Measurements from ENCODE around the gene PTHLH. TPM values are rescaled to one million over a fixed set of nuclear protein-coding genes. Genes with fewer than 3 reads are reported as not detected.

The PTHLH gene
- total RNA-seq, 1 donor = not detected

DNA sequence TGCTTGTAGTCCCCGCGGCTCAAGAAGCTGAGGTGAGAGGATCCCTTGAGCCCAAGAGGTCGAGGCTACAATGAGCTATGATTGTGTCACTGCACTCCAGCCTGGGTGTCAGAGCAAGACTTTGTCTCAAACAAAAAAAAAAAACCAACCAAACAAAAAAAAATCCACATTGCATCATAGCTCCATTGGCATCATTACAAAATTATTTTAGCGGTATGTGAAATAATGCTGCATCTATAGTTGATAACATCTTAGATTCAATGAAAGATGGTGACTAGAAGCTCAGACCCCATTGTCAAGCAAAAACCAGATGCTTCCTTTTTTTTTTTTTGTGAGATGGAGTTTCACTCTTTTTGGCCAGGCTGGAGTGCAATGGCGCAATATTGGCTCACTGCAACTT lies 14.8 kb upstream of the PTHLH start:
- no peaks in the 10 kb centered on the region for H3K4me1 ChIP-seq (ENCODE audit: insufficient read depth, low read length)
- no peak overlapping the region for H3K4me3 ChIP-seq (ENCODE audit: low read length)
- peaks cover 7% of the 10 kb centered on the region for H3K9me3 ChIP-seq (ENCODE audit: low read depth, low read length)
- peaks cover 2% of the 10 kb centered on the region for H3K27me3 ChIP-seq (ENCODE audit: insufficient read depth, low read length)

- Histone ChIP-seq H3K9me3 (ENCODE audit: low read depth, low read length) (no peaks in the 10 kb centered on the region), H3K4me3 (ENCODE audit: low read length) (no peak overlapping the region), H3K27me3 (ENCODE audit: insufficient read depth, low read length) (peaks cover 19% of the 10 kb centered on the region), H3K4me1 (ENCODE audit: insufficient read depth, low read length) (no peaks in the 10 kb centered on the region)
Measured at GRCh38 chr12:27984275-27984674, 11.7 kb upstream of the PTHLH start.

GRCh38 chr12:27982951-27983350 lies 10.4 kb upstream of the PTHLH start:
- Histone ChIP-seq H3K27me3 (ENCODE audit: insufficient read depth, low read length) (peaks cover 31% of the 10 kb centered on the region), H3K9me3 (ENCODE audit: low read depth, low read length) (no peaks in the 10 kb centered on the region), H3K4me1 (ENCODE audit: insufficient read depth, low read length) (no peaks in the 10 kb centered on the region), H3K4me3 (ENCODE audit: low read length) (no peak overlapping the region)

DNA sequence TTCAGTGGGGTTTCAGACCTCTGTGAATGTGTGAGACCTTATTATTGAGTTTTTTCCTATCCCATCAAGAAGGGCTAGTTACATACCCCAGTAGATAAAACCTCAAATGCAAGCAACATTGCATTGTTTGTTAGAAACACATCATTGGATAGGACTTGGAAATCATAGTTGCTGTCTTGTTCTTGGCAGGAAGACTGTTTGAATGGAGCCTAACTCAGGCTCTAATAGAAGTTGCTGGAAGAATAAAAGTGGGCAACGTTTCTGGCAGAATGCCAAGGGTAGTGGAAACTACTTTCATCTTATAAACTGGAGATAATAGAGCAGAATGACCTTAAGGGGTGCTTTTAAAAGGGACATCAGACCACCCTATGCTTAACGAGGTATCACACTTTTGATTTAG lies 9.9 kb upstream of the PTHLH start:
- H3K27me3 ChIP-seq (ENCODE audit: insufficient read depth, low read length) = peaks cover 36% of the 10 kb centered on the region
- no peaks in the 10 kb centered on the region for H3K4me1 ChIP-seq (ENCODE audit: insufficient read depth, low read length)
- no peak overlapping the region for H3K4me3 ChIP-seq (ENCODE audit: low read length)
- H3K9me3 ChIP-seq (ENCODE audit: low read depth, low read length) = no peaks in the 10 kb centered on the region

- peaks cover 40% of the 10 kb centered on the region for H3K27me3 ChIP-seq (ENCODE audit: insufficient read depth, low read length)
- H3K9me3 ChIP-seq (ENCODE audit: low read depth, low read length) = no peaks in the 10 kb centered on the region
- no peaks in the 10 kb centered on the region for H3K4me1 ChIP-seq (ENCODE audit: insufficient read depth, low read length)
- H3K4me3 ChIP-seq (ENCODE audit: low read length) = no peak overlapping the region
Measured at GRCh38 chr12:27981874-27982273, 9.3 kb upstream of the PTHLH start.

GRCh38 chr12:27979145-27979544 lies 6.6 kb upstream of the PTHLH start:
- H3K27me3 ChIP-seq (ENCODE audit: insufficient read depth, low read length) = peaks cover 67% of the 10 kb centered on the region
- no peaks in the 10 kb centered on the region for H3K9me3 ChIP-seq (ENCODE audit: low read depth, low read length)
- H3K4me3 ChIP-seq (ENCODE audit: low read length) = no peak overlapping the region
- no peaks in the 10 kb centered on the region for H3K4me1 ChIP-seq (ENCODE audit: insufficient read depth, low read length)

- no peaks in the 10 kb centered on the region for H3K4me1 ChIP-seq (ENCODE audit: insufficient read depth, low read length)
- no peak overlapping the region for H3K4me3 ChIP-seq (ENCODE audit: low read length)
- peaks cover 97% of the 10 kb centered on the region for H3K27me3 ChIP-seq (ENCODE audit: insufficient read depth, low read length)
- no peaks in the 10 kb centered on the region for H3K9me3 ChIP-seq (ENCODE audit: low read depth, low read length)
Measured at GRCh38 chr12:27975222-27976136, 2.9 kb upstream of the PTHLH start.

DNA sequence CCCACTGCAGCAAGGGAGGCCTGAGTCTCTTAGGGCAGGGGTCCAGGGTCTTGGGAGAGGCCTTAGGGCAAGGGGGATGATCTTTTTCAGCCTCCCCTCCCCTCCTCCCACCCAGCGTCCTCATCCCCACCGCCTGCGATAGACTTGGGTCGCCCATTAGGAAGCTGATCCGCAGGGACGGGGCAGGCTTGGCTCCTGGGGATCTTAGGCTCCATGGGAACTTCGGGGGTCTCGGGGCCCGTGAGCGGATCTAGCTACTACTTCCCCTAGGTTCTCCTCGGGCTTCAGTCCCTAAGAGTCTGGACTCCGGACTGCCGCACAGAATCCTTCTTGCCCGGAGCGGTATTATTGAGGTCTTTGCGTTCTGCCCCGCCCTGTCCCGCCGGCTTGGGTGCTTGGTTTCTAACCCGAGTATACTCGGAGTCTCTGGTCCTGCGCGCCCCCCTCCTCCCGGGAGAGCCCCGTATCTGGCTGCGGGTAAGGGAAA lies 2.2 kb upstream of the PTHLH start:
- Histone ChIP-seq H3K4me3 (ENCODE audit: low read length) (no peak overlapping the region), H3K27me3 (ENCODE audit: insufficient read depth, low read length) (peaks cover 92% of the 10 kb centered on the region), H3K9me3 (ENCODE audit: low read depth, low read length) (no peaks in the 10 kb centered on the region), H3K4me1 (ENCODE audit: insufficient read depth, low read length) (peaks cover 3% of the 10 kb centered on the region)

- peaks cover 13% of the 10 kb centered on the region for H3K4me1 ChIP-seq (ENCODE audit: insufficient read depth, low read length)
- H3K27me3 ChIP-seq (ENCODE audit: insufficient read depth, low read length) = peaks cover 93% of the 10 kb centered on the region
- no peaks in the 10 kb centered on the region for H3K9me3 ChIP-seq (ENCODE audit: low read depth, low read length)
- H3K4me3 ChIP-seq (ENCODE audit: low read length) = no peak overlapping the region
Measured at GRCh38 chr12:27973487-27973890, 956 bp upstream of the PTHLH start.

DNA sequence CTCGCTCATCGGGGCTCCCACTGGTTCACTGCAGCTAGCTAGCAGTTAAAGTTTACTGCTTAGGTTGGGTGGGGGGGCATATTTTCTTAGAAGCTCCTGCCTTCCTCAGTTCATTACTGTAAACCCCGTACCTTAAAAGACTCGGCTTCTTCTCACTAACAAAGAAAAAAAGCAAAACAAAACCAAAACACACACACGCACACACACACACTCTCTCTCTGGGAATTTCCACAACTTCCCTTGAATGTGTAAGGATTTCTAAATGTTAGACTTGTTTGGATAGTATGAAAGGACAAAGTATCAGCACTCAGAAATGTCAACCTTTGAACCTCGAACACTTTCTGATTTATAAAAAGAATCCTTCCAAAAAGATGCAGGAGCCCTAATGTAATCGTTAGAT lies 927 bp downstream of the PTHLH start:
- H3K9me3 ChIP-seq (ENCODE audit: low read depth, low read length) = no peaks in the 10 kb centered on the region
- peaks cover 94% of the 10 kb centered on the region for H3K27me3 ChIP-seq (ENCODE audit: insufficient read depth, low read length)
- H3K4me1 ChIP-seq (ENCODE audit: insufficient read depth, low read length) = peaks cover 13% of the 10 kb centered on the region
- no peak overlapping the region for H3K4me3 ChIP-seq (ENCODE audit: low read length)

GRCh38 chr12:27971121-27971489 lies 1.4 kb downstream of the PTHLH start:
- Histone ChIP-seq H3K27me3 (ENCODE audit: insufficient read depth, low read length) (peaks cover 94% of the 10 kb centered on the region), H3K4me3 (ENCODE audit: low read length) (no peak overlapping the region), H3K9me3 (ENCODE audit: low read depth, low read length) (no peaks in the 10 kb centered on the region), H3K4me1 (ENCODE audit: insufficient read depth, low read length) (peaks cover 13% of the 10 kb centered on the region)

- H3K4me3 ChIP-seq (ENCODE audit: low read length) = no peak overlapping the region
- peaks cover 13% of the 10 kb centered on the region for H3K4me1 ChIP-seq (ENCODE audit: insufficient read depth, low read length)
- no peaks in the 10 kb centered on the region for H3K9me3 ChIP-seq (ENCODE audit: low read depth, low read length)
- peaks cover 94% of the 10 kb centered on the region for H3K27me3 ChIP-seq (ENCODE audit: insufficient read depth, low read length)
Measured at GRCh38 chr12:27970401-27971120, 2.0 kb downstream of the PTHLH start.

GRCh38 chr12:27969624-27970400 lies 2.7 kb downstream of the PTHLH start:
- Histone ChIP-seq H3K4me3 (ENCODE audit: low read length) (no peak overlapping the region), H3K27me3 (ENCODE audit: insufficient read depth, low read length) (peaks cover 94% of the 10 kb centered on the region), H3K4me1 (ENCODE audit: insufficient read depth, low read length) (peaks cover 13% of the 10 kb centered on the region), H3K9me3 (ENCODE audit: low read depth, low read length) (no peaks in the 10 kb centered on the region)

- H3K4me1 ChIP-seq (ENCODE audit: insufficient read depth, low read length) = peaks cover 13% of the 10 kb centered on the region
- no peak overlapping the region for H3K4me3 ChIP-seq (ENCODE audit: low read length)
- H3K27me3 ChIP-seq (ENCODE audit: insufficient read depth, low read length) = peaks cover 91% of the 10 kb centered on the region
- H3K9me3 ChIP-seq (ENCODE audit: low read depth, low read length) = no peaks in the 10 kb centered on the region
Measured at GRCh38 chr12:27968972-27969623, 3.4 kb downstream of the PTHLH start.

Measured in mononuclear cell (primary cell).